Stomach smooth muscle (tissue), 2 donors: Measurements from ENCODE around the gene KRTAP4-7.
"Not testable (repeated sequence)": the region's sequence is repeated elsewhere in the genome, so short reads cannot be mapped to it uniquely, and the experiment has no call there.

ENCODE experiments used
- H3K27ac ChIP-seq: one replicate; pipeline ENCODE4 v1.7.0; 2013; ENCODE audit warnings: mild to moderate bottlenecking, low read length, inconsistent platforms
- H3K27me3 ChIP-seq, 2 donors: one replicate each; pipeline ENCODE4 v1.7.0; 2013; ENCODE audit warnings: low read length in 2 of 2; ENCODE audit not compliant: insufficient read depth in 2 of 2, control insufficient read depth in 1 of 2
- H3K36me3 ChIP-seq, 2 donors: one replicate each; pipeline ENCODE4 v1.7.0; 2013; ENCODE audit warnings: low read length in 2 of 2; ENCODE audit not compliant: control insufficient read depth in 2 of 2, insufficient read depth in 2 of 2
- H3K4me1 ChIP-seq: one replicate; pipeline ENCODE4 v1.7.0; 2013; ENCODE audit warnings: low read length; ENCODE audit not compliant: control insufficient read depth, insufficient read depth
- H3K4me3 ChIP-seq, 2 donors: one replicate each; pipeline ENCODE4 v1.7.0; 2013; ENCODE audit warnings: low read length in 2 of 2
- H3K9ac ChIP-seq, 2 donors: one replicate each; pipeline ENCODE4 v1.7.0; 2013; ENCODE audit warnings: low read length in 2 of 2, mild to moderate bottlenecking in 1 of 2
- H3K9me3 ChIP-seq, 2 donors: one replicate each; pipeline ENCODE4 v1.7.0; 2013; ENCODE audit warnings: low read length in 2 of 2; ENCODE audit not compliant: control insufficient read depth in 2 of 2
- donor health status: healthy.
- donor health status: Pancreatic carcinoma.

Gene KRTAP4-7

DNA sequence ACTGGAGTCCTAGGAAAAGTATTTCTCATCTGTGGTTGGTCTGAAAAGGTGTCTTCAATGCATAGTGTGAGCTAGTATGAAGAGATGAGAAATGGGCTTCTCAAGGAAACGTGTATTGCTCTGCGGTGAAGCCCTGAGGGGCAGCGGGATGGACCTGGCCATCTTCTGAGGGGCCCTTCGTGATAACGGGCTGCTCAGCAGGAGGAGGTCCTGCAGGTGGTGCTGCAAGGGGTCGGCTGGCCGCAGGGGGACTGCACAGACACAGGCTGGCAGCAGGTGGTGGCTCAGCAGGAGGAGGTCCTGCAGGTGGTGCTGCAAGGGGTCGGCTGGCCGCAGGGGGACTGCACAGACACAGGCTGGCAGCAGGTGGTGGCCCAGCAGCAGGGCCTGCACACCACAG is 29.4 kb upstream of the KRTAP4-7 start:
- not testable (repeated sequence) for H3K36me3 ChIP-seq, H3K9me3 ChIP-seq, H3K27ac ChIP-seq, H3K4me1 ChIP-seq, H3K9ac ChIP-seq, H3K27me3 ChIP-seq, H3K4me3 ChIP-seq

DNA sequence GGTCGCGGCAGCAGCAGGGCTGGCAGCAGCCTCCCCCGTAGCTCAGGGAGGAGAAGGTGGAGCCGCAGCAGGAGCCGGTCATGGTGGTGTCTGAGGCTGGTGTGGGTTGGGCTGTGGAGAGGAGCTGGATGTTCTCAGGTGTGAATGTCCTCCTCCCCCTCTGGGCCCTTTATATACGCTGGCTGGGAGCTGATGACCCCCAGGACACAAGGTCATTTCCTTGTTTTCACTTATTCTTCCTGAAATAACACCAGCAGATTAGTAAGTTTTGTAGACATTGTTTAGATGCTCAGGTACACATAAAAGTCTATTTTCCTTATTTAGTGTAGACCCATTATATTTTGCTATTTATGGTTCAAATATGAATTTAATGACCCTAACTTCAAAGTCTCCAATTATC is 28.8 kb upstream of the KRTAP4-7 start, which contains the start of gene KRTAP2-2:
KRTAP2-2 (minus strand) TSS at position 101 of the 400 bp plus-strand sequence; CDS start at position 82, 19 bp downstream.
- H3K4me3 ChIP-seq, H3K27me3 ChIP-seq, H3K27ac ChIP-seq, H3K36me3 ChIP-seq, H3K4me1 ChIP-seq, H3K9me3 ChIP-seq, H3K9ac ChIP-seq: not testable (repeated sequence)

DNA sequence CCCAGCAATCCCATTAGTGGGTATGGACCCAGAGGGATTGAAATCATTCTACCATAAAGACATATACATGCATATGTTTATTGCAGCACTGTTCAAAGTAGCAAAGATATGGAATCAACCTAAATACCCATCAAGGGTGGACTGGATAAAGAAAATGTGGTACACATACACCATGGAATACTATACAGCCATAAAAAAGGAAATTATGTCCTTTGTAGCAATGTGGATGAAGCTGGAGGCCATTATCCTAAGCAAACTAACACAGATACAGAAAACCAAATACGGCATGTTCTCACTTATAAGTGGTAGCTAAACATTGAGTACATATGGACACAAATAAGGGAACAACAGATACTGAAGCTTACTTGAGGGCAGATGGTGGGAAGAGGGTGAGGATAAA is 26.4 kb upstream of the KRTAP4-7 start:
- no peak overlapping the region for H3K9ac ChIP-seq
- peaks cover 0 to 7% of the 10 kb centered on the region in 2 donors for H3K9me3 ChIP-seq
- peaks cover 0 to 2% of the 10 kb centered on the region in 2 donors for H3K27me3 ChIP-seq
- H3K36me3 ChIP-seq, result no peaks in the 10 kb centered on the region
- H3K4me3 ChIP-seq, result no peak overlapping the region
- no peak overlapping the region for H3K27ac ChIP-seq
- H3K4me1 ChIP-seq, result no peaks in the 10 kb centered on the region

DNA sequence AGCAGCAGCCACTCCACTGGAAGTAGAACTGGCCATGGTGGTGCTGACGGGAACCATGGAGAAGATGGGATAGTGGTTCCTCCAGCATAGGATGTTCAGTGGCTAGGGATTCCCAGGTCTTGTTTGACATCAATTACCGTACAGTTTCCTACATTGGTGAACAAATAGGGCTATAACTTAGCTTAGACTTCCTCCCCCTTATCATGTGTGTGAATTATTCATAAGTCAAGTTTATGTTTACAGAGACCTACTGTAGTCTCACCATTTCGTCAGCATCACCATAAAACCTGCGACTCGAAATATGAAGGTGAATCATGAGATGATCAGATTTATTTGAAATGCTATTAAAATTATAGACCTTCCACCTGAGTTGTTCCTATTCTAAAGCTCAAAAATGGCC is 25.2 kb upstream of the KRTAP4-7 start:
- peaks cover 0 to 7% of the 10 kb centered on the region in 2 donors for H3K9me3 ChIP-seq
- H3K4me1 ChIP-seq, result no peaks in the 10 kb centered on the region
- peaks cover 0 to 2% of the 10 kb centered on the region in 2 donors for H3K27me3 ChIP-seq
- no peak overlapping the region for H3K27ac ChIP-seq
- H3K4me3 ChIP-seq, result no peak overlapping the region
- H3K9ac ChIP-seq, result no peak overlapping the region
- H3K36me3 ChIP-seq, result no peaks in the 10 kb centered on the region

DNA sequence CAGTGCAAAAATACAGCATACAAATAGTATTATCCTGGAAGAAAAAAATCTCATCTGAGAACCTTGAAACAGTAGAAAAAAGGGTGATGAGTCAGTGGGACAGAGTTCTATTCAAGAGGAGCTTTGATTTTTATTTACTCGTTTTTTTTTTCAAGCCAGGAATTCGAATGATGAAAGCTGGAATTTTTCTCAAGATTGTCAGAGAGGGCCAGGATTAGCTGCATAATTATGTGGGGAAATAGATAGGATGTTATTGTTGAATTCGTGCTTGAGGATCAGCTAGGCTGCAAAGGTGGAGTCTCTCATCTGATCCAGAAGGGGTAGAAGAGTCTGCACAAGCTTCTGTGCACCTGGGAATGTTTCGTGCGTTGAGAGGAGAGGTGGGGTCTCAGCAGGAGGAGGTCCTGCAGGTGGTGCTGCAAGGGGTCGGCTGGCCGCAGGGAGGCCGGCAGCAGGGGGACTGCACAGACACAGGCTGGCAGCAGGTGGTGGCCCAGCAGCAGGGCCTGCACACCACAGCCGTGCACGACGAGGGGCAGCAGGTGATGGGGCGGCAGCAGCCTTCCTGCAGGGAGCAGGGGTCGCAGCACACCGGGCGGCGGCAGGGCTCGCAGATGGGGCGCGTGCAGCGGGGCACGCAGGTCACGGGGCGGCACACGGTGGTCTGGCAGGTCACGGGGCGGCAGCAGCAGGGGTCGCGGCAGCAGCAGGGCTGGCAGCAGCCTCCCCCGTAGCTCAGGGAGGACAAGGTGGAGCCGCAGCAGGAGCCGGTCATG is 24.5 kb upstream of the KRTAP4-7 start:
- not testable (repeated sequence) for H3K4me1 ChIP-seq, H3K27ac ChIP-seq, H3K27me3 ChIP-seq

DNA sequence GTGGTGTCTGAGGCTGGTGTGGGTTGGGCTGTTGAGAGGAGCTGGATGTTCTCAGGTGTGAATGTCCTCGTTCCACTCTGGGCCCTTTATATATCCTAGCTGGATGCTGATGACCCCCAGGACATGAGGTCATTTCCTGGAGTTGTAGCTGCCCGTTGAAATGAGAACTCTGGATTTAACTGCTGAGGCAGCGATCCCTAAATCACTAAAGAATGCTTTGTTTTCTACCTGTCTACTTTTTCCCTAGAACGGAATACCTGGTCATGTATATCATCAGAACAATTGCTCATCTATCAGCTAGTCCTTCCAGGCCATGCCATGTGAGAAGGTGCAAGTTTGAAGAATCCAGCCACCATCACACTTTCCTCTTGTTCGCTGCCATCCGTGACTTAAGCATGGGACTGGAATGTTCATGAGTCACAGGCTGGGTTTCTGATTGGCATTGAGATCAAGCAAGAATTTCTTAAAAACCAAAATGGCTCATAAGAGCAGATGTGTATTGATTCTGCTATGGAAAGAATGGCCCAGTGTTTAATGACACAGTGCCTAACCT is 23.8 kb upstream of the KRTAP4-7 start, which contains the start of gene KRTAP2-3:
KRTAP2-3 (minus strand) TSS at position 63 of the 553 bp plus-strand sequence. CDS start 64 bp downstream, outside the sequence.
- peaks cover 0 to 2% of the 10 kb centered on the region in 2 donors for H3K27me3 ChIP-seq
- H3K4me3 ChIP-seq, result no peak within 1 kb of the TSS
- no peak within 1 kb of the TSS for H3K27ac ChIP-seq

More for the DNA sequence above, 24.5 kb upstream of the KRTAP4-7 start:
- not testable (repeated sequence) for H3K9me3 ChIP-seq, H3K36me3 ChIP-seq, H3K9ac ChIP-seq, H3K4me3 ChIP-seq

DNA sequence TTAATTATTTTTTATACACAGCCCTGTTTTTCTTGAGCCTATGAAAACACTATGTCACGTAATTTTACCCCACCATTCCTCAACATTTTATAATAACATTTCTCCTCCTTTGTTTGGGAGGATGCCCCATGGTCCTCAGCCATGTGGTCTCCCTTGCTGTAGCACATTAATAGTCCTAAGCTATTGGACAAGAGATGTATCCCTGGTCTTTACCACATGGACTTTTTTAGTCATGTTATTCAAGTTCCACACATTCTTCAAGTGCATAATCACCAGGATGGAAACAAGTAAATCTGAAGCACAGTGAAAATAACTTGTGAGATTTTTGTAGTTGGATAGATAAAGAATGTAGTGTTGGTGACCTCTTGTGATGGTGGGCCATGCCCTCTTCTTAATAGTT is 22.0 kb upstream of the KRTAP4-7 start:
- Histone ChIP-seq H3K9me3 (peaks cover 0 to 3% of the 10 kb centered on the region in 2 donors), H3K4me3 (no peak overlapping the region), H3K4me1 (no peaks in the 10 kb centered on the region), H3K27me3 (peaks cover 0 to 2% of the 10 kb centered on the region in 2 donors), H3K9ac (no peak overlapping the region), H3K36me3 (no peaks in the 10 kb centered on the region), H3K27ac (no peak overlapping the region)

More for the DNA sequence above, 23.8 kb upstream of the KRTAP4-7 start, which contains the start of gene KRTAP2-3:
- H3K4me1 ChIP-seq, result no peaks in the 10 kb centered on the region
- no peak within 1 kb of the TSS for H3K9ac ChIP-seq
- no peaks in the 10 kb centered on the region for H3K36me3 ChIP-seq
- H3K9me3 ChIP-seq, result peaks cover 0 to 3% of the 10 kb centered on the region in 2 donors

DNA sequence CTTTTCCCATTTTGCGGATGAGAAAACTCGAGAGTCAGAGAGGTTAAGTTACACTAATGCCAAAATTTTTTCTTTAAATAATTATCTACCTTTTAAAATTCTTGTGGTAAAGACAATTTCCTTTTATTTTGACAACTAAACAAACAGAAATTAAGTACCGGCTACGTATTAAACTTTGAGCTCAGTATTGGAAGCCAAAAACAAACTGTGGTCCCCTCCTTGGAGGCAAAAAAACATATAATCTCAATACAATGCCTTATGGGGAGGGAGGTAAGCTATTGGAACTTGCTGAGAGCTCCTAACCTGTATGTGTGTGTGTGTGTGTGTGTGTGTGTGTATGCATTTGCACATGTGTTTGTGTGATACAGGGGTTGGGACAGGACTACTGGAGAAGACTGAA is 20.5 kb upstream of the KRTAP4-7 start:
- Histone ChIP-seq H3K9ac (no peak overlapping the region), H3K4me1 (no peaks in the 10 kb centered on the region), H3K9me3 (peaks cover 0 to 3% of the 10 kb centered on the region in 2 donors), H3K36me3 (no peaks in the 10 kb centered on the region), H3K4me3 (no peak overlapping the region), H3K27ac (no peak overlapping the region), H3K27me3 (peaks cover 0 to 2% of the 10 kb centered on the region in 2 donors)

DNA sequence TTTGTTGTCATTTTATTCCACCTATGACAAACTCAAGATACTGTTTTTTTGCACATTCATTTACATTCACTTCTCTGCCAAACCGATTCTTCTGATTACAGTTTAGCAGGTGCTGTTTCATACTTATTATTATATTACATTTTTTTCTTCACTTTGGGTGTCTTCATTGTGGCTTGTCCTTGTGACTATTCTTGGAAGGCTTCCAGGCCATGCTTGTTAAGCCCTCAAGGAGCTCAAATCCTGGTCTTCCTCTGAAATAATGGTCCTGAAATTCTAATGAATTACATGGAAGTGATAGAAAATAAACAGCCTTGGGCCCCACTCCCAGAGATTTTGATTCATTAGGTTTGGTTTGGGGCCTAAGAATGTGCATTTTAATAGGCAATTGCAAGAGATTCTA is 19.6 kb upstream of the KRTAP4-7 start:
- Histone ChIP-seq H3K27me3 (no peaks in the 10 kb centered on the region), H3K9ac (no peak overlapping the region), H3K27ac (no peak overlapping the region), H3K9me3 (no peaks in the 10 kb centered on the region), H3K36me3 (no peaks in the 10 kb centered on the region), H3K4me3 (no peak overlapping the region), H3K4me1 (no peaks in the 10 kb centered on the region)

DNA sequence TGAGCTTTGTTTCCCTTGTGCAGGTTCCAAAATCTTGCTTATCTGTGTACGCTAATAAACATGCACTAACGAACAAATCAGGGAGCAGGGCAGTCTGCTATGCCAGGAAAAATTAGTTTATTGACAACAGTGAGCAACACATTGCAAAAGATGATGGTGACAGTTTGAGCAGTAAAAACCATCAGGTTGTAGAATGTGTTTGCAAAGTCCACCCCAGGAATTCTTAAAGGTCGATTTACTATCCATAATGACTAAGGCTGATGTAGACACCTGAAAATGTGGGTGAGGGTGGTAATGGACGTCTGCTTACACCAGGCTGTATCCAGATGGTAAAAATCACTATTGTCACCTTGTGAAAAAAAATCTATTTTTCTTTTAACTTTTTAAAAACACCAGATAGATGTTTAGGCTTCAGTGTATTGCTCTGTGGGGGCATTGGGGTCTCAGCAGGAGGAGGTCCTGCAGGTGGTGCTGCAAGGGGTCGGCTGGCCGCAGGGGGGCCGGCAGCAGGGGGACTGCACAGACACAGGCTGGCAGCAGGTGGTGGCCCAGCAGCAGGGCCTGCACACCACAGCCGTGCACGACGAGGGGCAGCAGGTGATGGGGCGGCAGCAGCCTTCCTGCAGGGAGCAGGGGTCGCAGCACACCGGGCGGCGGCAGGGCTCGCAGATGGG is 18.8 kb upstream of the KRTAP4-7 start:
- H3K4me3 ChIP-seq, H3K27ac ChIP-seq, H3K36me3 ChIP-seq, H3K27me3 ChIP-seq, H3K4me1 ChIP-seq, H3K9me3 ChIP-seq, H3K9ac ChIP-seq: not testable (repeated sequence)
